HCT116 (cell line): Measurements from ENCODE around the gene EYA4.

Experiments used
- EGR1 ChIP-seq: IDR thresholded peaks from 2 replicates; pipeline ENCODE4 v1.6.1; 2012; ENCODE audit warnings: low read depth
- FOSL1 ChIP-seq: IDR thresholded peaks from 2 replicates; pipeline ENCODE4 v1.6.1; 2012; ENCODE audit warnings: low read depth
- MAX ChIP-seq: IDR thresholded peaks from 2 replicates; pipeline ENCODE4 v1.6.1; 2012
- POLR2A ChIP-seq: IDR thresholded peaks from 2 replicates; pipeline ENCODE4 v1.7.0; 2011; ENCODE audit warnings: borderline replicate concordance; ENCODE audit not compliant: insufficient read depth, insufficient read length; ENCODE audit errors: extremely low read depth
- POLR2AphosphoS5 ChIP-seq: IDR thresholded peaks from 2 replicates; pipeline ENCODE4 v1.6.1; 2011; ENCODE audit warnings: mild to moderate bottlenecking, low read depth, low read length, moderate library complexity
- SP1 ChIP-seq: IDR thresholded peaks from 2 replicates; pipeline ENCODE4 v1.6.1; 2012; ENCODE audit warnings: low read depth
- TCF7L2 ChIP-seq: IDR thresholded peaks from 2 replicates; pipeline ENCODE4 v1.7.0; 2011; ENCODE audit warnings: borderline replicate concordance, inconsistent platforms; ENCODE audit not compliant: insufficient read depth, insufficient read length; ENCODE audit errors: extremely low read depth
- YY1 ChIP-seq: IDR thresholded peaks from 2 replicates; pipeline ENCODE4 v1.6.1; 2011; ENCODE audit warnings: low read length, low read depth, moderate library complexity, mild to moderate bottlenecking; ENCODE audit not compliant: insufficient replicate concordance; ENCODE audit errors: extremely low read depth
- TF ChIP-seq, protein P1 (sequence below): IDR thresholded peaks from 2 replicates; pipeline ENCODE4 v1.6.1; 2012
- TF ChIP-seq, protein P2 (sequence below), 3 experiments: fragments of 200-600 bp in 1 of 3; sonication (generic) in 1 of 3; IDR thresholded peaks in 2 of 3; conservative IDR thresholded peaks in 1 of 3; 2 replicates each; pipeline ENCODE4 v1.5.1; 2012 to 2017; ENCODE audit warnings: low read depth in 2 of 3, low read length in 2 of 3, antibody characterized with exemption in 1 of 3, borderline replicate concordance in 1 of 3, control low read depth in 1 of 3, mild to moderate bottlenecking in 1 of 3, mixed read lengths in 1 of 3, mixed run types in 1 of 3, moderate library complexity in 1 of 3; ENCODE audit not compliant: insufficient read depth in 1 of 3
- TF ChIP-seq, protein P3 (sequence below): IDR thresholded peaks from 2 replicates; pipeline ENCODE4 v1.6.1; 2012; ENCODE audit warnings: low read depth

GRCh38 chr6:133205304-133205703, 35.9 kb upstream of the EYA4 start:
- TF ChIP-seq, protein P1, sequence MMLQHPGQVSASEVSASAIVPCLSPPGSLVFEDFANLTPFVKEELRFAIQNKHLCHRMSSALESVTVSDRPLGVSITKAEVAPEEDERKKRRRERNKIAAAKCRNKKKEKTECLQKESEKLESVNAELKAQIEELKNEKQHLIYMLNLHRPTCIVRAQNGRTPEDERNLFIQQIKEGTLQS, result no peak
- TF ChIP-seq FOSL1 (no peak), TCF7L2 (no peak), POLR2A (no peak), POLR2AphosphoS5 (no peak), SP1 (no peak), MAX (no peak), YY1 (no peak), EGR1 (no peak)
- TF ChIP-seq, protein P2, sequence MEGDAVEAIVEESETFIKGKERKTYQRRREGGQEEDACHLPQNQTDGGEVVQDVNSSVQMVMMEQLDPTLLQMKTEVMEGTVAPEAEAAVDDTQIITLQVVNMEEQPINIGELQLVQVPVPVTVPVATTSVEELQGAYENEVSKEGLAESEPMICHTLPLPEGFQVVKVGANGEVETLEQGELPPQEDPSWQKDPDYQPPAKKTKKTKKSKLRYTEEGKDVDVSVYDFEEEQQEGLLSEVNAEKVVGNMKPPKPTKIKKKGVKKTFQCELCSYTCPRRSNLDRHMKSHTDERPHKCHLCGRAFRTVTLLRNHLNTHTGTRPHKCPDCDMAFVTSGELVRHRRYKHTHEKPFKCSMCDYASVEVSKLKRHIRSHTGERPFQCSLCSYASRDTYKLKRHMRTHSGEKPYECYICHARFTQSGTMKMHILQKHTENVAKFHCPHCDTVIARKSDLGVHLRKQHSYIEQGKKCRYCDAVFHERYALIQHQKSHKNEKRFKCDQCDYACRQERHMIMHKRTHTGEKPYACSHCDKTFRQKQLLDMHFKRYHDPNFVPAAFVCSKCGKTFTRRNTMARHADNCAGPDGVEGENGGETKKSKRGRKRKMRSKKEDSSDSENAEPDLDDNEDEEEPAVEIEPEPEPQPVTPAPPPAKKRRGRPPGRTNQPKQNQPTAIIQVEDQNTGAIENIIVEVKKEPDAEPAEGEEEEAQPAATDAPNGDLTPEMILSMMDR (IDR thresholded peaks at IDR 0.05 in 2 of 3, conservative IDR thresholded peaks at IDR 0.05 in 1 of 3; ENCODE audit: borderline replicate concordance in 1 of 3, insufficient read depth in 1 of 3, low read depth in 2 of 3, low read length in 2 of 3), result no peak
- TF ChIP-seq, protein P3, sequence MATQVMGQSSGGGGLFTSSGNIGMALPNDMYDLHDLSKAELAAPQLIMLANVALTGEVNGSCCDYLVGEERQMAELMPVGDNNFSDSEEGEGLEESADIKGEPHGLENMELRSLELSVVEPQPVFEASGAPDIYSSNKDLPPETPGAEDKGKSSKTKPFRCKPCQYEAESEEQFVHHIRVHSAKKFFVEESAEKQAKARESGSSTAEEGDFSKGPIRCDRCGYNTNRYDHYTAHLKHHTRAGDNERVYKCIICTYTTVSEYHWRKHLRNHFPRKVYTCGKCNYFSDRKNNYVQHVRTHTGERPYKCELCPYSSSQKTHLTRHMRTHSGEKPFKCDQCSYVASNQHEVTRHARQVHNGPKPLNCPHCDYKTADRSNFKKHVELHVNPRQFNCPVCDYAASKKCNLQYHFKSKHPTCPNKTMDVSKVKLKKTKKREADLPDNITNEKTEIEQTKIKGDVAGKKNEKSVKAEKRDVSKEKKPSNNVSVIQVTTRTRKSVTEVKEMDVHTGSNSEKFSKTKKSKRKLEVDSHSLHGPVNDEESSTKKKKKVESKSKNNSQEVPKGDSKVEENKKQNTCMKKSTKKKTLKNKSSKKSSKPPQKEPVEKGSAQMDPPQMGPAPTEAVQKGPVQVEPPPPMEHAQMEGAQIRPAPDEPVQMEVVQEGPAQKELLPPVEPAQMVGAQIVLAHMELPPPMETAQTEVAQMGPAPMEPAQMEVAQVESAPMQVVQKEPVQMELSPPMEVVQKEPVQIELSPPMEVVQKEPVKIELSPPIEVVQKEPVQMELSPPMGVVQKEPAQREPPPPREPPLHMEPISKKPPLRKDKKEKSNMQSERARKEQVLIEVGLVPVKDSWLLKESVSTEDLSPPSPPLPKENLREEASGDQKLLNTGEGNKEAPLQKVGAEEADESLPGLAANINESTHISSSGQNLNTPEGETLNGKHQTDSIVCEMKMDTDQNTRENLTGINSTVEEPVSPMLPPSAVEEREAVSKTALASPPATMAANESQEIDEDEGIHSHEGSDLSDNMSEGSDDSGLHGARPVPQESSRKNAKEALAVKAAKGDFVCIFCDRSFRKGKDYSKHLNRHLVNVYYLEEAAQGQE, result no peak
